Measurements from ENCODE around the gene FLCN. TPM values are rescaled to one million over a fixed set of nuclear protein-coding genes. Genes with fewer than 3 reads are reported as not detected.

Gene FLCN
- total and polyA plus RNA-seq, 12 donors, result 16.0 to 78.2 (median 35.8) TPM

DNA sequence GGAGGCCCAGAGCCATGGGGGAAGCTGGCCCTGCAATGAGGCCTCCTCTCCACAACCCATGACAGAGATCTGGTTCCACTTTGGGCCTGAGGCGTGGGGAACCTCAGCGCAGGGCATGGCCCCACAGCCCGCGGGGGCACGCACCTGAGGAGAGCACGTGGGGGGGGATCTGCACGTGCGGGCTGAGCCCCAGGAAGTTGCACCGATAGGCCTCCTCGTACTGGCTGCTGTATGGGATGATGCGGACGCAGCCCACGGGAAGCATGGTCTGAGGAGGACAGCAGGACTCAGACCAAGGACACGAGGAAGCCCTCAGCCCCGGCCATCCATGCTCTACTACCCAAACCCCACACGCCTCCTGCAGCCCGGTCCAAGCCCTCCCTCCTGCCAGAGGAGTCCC lies 20.7 kb downstream of the FLCN start:
- ATAC-seq (peak in 2 of 8 donors; percentile 9 to 25), DNase-seq (no peak)
- no peaks in the 10 kb centered on the region for H3K9me3 ChIP-seq
- no peaks in the 10 kb centered on the region for H3K27me3 ChIP-seq
- no peak overlapping the region for H3K4me3 ChIP-seq
- WGBS, 2 donors, result 88% methylated on average over 17 of the region's 17 CpGs
- intact Hi-C loops (cut with DNase I), result no loop called here
- no peak overlapping the region for H3K27ac ChIP-seq
- H3K36me3 ChIP-seq, result peaks cover 6 to 100% (median 73%) of the 10 kb centered on the region in 9 donors
- peaks cover 0 to 5% (median 0%) of the 10 kb centered on the region in 9 donors for H3K4me1 ChIP-seq
- TF ChIP-seq, protein P1, sequence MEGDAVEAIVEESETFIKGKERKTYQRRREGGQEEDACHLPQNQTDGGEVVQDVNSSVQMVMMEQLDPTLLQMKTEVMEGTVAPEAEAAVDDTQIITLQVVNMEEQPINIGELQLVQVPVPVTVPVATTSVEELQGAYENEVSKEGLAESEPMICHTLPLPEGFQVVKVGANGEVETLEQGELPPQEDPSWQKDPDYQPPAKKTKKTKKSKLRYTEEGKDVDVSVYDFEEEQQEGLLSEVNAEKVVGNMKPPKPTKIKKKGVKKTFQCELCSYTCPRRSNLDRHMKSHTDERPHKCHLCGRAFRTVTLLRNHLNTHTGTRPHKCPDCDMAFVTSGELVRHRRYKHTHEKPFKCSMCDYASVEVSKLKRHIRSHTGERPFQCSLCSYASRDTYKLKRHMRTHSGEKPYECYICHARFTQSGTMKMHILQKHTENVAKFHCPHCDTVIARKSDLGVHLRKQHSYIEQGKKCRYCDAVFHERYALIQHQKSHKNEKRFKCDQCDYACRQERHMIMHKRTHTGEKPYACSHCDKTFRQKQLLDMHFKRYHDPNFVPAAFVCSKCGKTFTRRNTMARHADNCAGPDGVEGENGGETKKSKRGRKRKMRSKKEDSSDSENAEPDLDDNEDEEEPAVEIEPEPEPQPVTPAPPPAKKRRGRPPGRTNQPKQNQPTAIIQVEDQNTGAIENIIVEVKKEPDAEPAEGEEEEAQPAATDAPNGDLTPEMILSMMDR (IDR thresholded peaks at IDR 0.05), result no peak

DNA sequence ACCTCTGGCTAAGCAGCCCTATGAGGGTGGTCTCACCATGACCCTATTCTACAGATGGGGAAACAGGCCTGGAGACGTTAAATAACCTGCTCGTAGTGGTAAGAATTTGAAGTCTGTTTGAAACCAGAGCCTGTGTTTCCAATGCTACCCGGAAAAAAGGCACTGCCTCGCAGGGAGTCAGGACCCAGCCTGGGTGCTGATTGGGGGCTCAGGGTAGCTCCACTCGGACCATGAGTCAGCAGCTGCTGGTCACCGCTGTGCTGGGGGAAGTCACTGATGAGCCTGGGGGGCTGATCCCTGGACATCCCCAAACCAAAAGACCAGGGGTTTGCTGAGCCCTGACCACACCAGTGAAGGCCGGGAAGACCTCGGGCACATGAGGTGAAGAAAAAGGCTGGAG lies 21.4 kb downstream of the FLCN start:
- TF ChIP-seq, protein P1 (IDR thresholded peaks at IDR 0.05), result no peak
- intact Hi-C loops (cut with DNase I), result no loop called here
- Histone ChIP-seq H3K4me3 (no peak overlapping the region), H3K36me3 (peaks cover 2 to 100% (median 68%) of the 10 kb centered on the region in 9 donors), H3K27me3 (no peaks in the 10 kb centered on the region), H3K4me1 (peaks cover 0 to 5% (median 0%) of the 10 kb centered on the region in 9 donors), H3K9me3 (no peaks in the 10 kb centered on the region), H3K27ac (no peak overlapping the region)
- DNase-seq (no peak), ATAC-seq (peak in 1 of 8 donors; percentile 14)
- 90 to 91% methylated on average over 8 of the region's 8 CpGs for WGBS, 2 donors

DNA sequence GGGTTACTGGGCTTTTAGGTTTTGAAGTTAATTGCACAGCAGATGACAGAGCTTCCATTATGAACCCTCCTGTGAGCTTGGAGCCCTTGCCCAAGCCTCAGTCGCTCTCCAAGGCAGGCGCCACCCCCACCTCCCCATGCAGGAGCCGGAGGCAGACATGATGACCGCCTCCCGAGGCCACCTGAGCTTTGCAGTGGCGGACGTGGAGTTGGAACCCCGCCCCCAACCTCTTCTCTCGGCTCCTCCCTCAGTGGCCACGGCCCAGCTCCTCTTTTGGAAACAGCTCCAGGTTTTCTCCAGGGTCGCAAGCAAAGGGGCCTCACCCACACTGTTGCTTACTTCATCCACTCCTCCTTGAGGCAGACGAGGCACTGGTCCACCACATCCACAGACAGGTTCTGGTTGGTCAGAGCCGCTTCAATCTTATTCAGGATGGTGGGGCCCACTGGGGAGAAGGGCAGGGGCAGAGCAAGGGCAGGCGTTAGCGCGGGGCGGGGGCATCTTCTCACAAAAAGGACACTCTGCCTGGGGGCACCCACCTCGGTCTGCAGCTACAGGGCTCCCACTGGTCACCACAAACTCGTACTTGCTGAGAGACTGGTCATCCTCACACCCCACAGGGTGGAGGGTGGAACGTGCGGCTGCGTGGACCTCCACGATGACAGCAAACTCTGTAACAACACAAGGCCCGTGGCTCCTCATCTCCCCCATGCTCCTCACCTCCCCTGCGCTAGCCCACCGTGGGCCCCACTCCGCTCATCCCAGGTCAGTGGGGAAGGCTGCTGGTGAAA lies 22.1 kb downstream of the FLCN start:
- ATAC-seq (peak in 3 of 8 donors; percentile 8 to 16 (median 13)), DNase-seq (no peak)
- Histone ChIP-seq H3K27ac (no peak overlapping the region), H3K9me3 (no peaks in the 10 kb centered on the region), H3K4me3 (no peak overlapping the region), H3K36me3 (peaks cover 0 to 100% (median 61%) of the 10 kb centered on the region in 9 donors), H3K27me3 (no peaks in the 10 kb centered on the region), H3K4me1 (peaks cover 0 to 5% (median 0%) of the 10 kb centered on the region in 9 donors)
- intact Hi-C loops (cut with DNase I), result no loop called here
- TF ChIP-seq, protein P1 (IDR thresholded peaks at IDR 0.05), result no peak
- 85 to 90% methylated on average over 27 of the region's 27 CpGs for WGBS, 2 donors

DNA sequence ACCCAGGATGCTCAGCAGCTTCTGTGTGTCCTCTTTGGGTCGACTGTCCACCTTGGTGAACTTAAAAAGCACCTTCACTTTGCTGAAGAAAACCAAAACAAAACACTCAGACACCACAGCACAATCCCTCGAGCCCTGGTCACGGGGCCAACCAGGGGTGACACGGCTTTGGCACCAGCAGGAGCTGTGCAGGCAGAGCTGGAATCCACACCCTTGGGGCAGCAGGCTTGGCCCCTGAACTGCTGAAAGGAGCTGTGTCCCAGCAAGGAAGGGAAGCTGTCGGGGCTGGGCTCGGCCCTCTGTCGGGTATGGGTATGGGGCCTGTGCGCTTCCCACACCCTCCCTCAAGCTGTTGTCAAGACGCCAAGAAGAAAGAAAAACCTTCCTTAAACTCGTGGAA lies 23.2 kb downstream of the FLCN start:
- 64 to 71% methylated on average over 10 of the region's 10 CpGs for WGBS, 2 donors
- peaks cover 0 to 5% (median 0%) of the 10 kb centered on the region in 9 donors for H3K4me1 ChIP-seq
- no peaks in the 10 kb centered on the region for H3K9me3 ChIP-seq
- H3K36me3 ChIP-seq, result peaks cover 0 to 90% (median 56%) of the 10 kb centered on the region in 9 donors
- TF ChIP-seq, protein P1 (IDR thresholded peaks at IDR 0.05), result no peak
- intact Hi-C loops (cut with DNase I), result no loop called here
- H3K27me3 ChIP-seq, result no peaks in the 10 kb centered on the region
- H3K27ac ChIP-seq, result no peak overlapping the region
- H3K4me3 ChIP-seq, result no peak overlapping the region
- ATAC-seq (peak in 7 of 8 donors; percentile 26 to 58 (median 51)), DNase-seq (no peak)

Data from heart right ventricle (tissue), 16 donors.